Ectodermal cell (in vitro differentiated cells): ENCODE results near the gene TTC23.

Source experiments
- H3K27ac ChIP-seq: 2 replicates; pipeline ENCODE4 v1.7.0; 2013; ENCODE audit warnings: mild to moderate bottlenecking, low read depth, low read length; ENCODE audit not compliant: insufficient read depth, poor library complexity, severe bottlenecking
- H3K27me3 ChIP-seq: 2 replicates; pipeline ENCODE4 v1.7.0; 2013; ENCODE audit warnings: mild to moderate bottlenecking, low read length; ENCODE audit not compliant: insufficient read depth, control insufficient read depth, poor library complexity, severe bottlenecking
- H3K36me3 ChIP-seq: one replicate; pipeline ENCODE4 v1.7.0; 2013; ENCODE audit warnings: low read length; ENCODE audit not compliant: control insufficient read depth, insufficient read depth
- H3K4me1 ChIP-seq: one replicate; pipeline ENCODE4 v1.7.0; 2013; ENCODE audit warnings: low read length; ENCODE audit not compliant: control insufficient read depth, insufficient read depth
- H3K4me3 ChIP-seq: 2 replicates; pipeline ENCODE4 v1.7.0; 2013; ENCODE audit warnings: low read depth, low read length, control low read depth; ENCODE audit not compliant: insufficient read depth
- H3K9me3 ChIP-seq: 2 replicates; pipeline ENCODE4 v1.7.0; 2013; ENCODE audit warnings: mild to moderate bottlenecking, low read length, moderate library complexity; ENCODE audit not compliant: control insufficient read depth
- WGBS, 2 experiments: methylation state at CpG; one replicate each; pipeline ENCODE4 v1.1.7; 2013; ENCODE audit warnings: missing lambda C conversion rate in 2 of 2; 5-methylcytosine and 5-hydroxymethylcytosine counted together

TTC23 gene

GRCh38 chr15:99140590-99140989 lies 108.8 kb downstream of the TTC23 start:
- no peaks in the 10 kb centered on the region for H3K36me3 ChIP-seq
- H3K9me3 ChIP-seq, result no peaks in the 10 kb centered on the region
- no peaks in the 10 kb centered on the region for H3K27me3 ChIP-seq
- H3K4me1 ChIP-seq, result peaks cover 18% of the 10 kb centered on the region
- H3K27ac ChIP-seq, result no peak overlapping the region
- WGBS, 2 experiments, result 89 to 96% methylated on average over 3 to 4 of the region's 4 CpGs
- no peak overlapping the region for H3K4me3 ChIP-seq

- Histone ChIP-seq H3K9me3 (no peaks in the 10 kb centered on the region), H3K4me3 (no peak overlapping the region), H3K27ac (no peak overlapping the region), H3K27me3 (no peaks in the 10 kb centered on the region), H3K4me1 (peaks cover 15% of the 10 kb centered on the region), H3K36me3 (no peaks in the 10 kb centered on the region)
- WGBS, 2 experiments, result 84 to 88% methylated on average over 4 of the region's 4 CpGs
Measured at GRCh38 chr15:99139276-99139675, 110.1 kb downstream of the TTC23 start.

DNA sequence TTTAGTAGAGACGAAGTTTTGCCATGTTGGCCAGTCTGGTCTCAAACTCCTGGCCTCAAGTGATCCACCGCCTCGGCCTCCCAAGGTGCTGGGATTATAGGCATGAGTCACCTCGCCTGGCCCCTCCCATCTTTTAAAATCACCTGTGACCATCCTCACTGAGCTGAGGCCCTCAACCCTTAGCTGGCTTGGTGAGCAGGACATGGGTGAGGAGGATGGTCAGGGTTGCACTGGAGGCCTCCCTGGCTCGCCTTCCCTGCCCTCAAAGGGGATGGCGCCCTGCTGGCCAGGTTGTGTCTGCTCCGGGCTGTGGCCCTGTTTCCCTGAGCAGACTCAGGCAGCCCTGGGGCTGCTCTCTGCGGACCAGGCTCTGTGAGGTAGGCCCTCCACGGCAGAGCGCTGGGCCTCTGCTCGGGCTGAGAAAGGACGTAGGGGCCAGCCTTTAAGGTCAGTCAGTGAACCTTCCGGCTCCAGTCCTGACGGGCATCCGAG lies 110.8 kb downstream of the TTC23 start:
- H3K4me1 ChIP-seq, result peaks cover 8% of the 10 kb centered on the region
- no peaks in the 10 kb centered on the region for H3K9me3 ChIP-seq
- H3K27me3 ChIP-seq, result no peaks in the 10 kb centered on the region
- no peaks in the 10 kb centered on the region for H3K36me3 ChIP-seq
- H3K4me3 ChIP-seq, result no peak overlapping the region
- 88 to 91% methylated on average over 15 of the region's 15 CpGs for WGBS, 2 experiments
- H3K27ac ChIP-seq, result no peak overlapping the region

GRCh38 chr15:99137877-99138276 lies 111.5 kb downstream of the TTC23 start:
- no peaks in the 10 kb centered on the region for H3K27me3 ChIP-seq
- H3K36me3 ChIP-seq, result no peaks in the 10 kb centered on the region
- 96 to 97% methylated on average over 4 to 5 of the region's 5 CpGs for WGBS, 2 experiments
- H3K27ac ChIP-seq, result no peak overlapping the region
- no peaks in the 10 kb centered on the region for H3K9me3 ChIP-seq
- H3K4me3 ChIP-seq, result no peak overlapping the region
- H3K4me1 ChIP-seq, result peaks cover 3% of the 10 kb centered on the region

GRCh38 chr15:99137111-99137546 lies 112.3 kb downstream of the TTC23 start:
- no peaks in the 10 kb centered on the region for H3K4me1 ChIP-seq
- no peak overlapping the region for H3K4me3 ChIP-seq
- WGBS, 2 experiments, result 90 to 93% methylated on average over 13 of the region's 13 CpGs
- no peaks in the 10 kb centered on the region for H3K27me3 ChIP-seq
- H3K27ac ChIP-seq, result no peak overlapping the region
- no peaks in the 10 kb centered on the region for H3K36me3 ChIP-seq
- H3K9me3 ChIP-seq, result no peaks in the 10 kb centered on the region

DNA sequence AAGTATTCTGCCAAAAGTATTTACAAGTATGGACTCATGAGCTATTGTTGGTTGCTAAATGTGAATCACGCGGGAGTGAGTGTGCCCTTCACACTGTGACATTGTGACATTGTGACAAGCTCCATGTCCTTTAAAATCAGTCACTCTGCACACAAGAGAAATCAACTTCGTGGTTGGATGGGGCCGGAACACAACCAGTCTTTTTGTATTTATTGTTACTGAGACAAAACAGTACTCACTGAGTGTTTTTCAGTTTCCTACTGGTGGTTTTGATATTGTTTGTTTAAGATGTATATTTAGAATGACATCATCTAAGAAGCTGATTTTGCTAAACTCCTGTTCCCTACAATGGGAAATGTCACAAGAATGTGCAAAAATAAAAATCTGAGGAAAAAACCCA lies 114.2 kb downstream of the TTC23 start:
- H3K4me3 ChIP-seq, result no peak overlapping the region
- no peak overlapping the region for H3K27ac ChIP-seq
- H3K36me3 ChIP-seq, result no peaks in the 10 kb centered on the region
- no peaks in the 10 kb centered on the region for H3K9me3 ChIP-seq
- no peaks in the 10 kb centered on the region for H3K27me3 ChIP-seq
- WGBS, 2 experiments, result 91 to 94% methylated on average over 4 of the region's 4 CpGs
- no peaks in the 10 kb centered on the region for H3K4me1 ChIP-seq

DNA sequence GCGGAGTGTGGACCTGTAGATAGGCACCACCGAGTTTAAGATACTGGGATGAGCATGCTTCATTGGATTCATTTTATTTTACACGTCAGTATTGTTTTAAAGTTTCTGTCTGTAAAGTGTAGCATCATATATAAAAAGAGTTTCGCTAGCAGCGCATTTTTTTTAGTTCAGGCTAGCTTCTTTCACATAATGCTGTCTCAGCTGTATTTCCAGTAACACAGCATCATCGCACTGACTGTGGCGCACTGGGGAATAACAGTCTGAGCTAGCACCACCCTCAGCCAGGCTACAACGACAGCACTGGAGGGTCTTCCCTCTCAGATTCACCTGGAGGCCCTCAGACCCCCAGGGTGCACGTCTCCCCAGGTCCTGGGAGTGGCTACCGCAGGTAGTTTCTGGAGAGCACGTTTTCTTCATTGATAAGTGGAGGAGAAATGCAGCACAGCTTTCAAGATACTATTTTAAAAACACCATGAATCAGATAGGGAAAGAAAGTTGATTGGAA lies 115.0 kb downstream of the TTC23 start:
- Histone ChIP-seq H3K27me3 (no peaks in the 10 kb centered on the region), H3K36me3 (no peaks in the 10 kb centered on the region), H3K4me3 (no peak overlapping the region), H3K9me3 (no peaks in the 10 kb centered on the region), H3K27ac (no peak overlapping the region), H3K4me1 (no peaks in the 10 kb centered on the region)
- 83 to 86% methylated on average over 10 to 11 of the region's 11 CpGs for WGBS, 2 experiments

DNA sequence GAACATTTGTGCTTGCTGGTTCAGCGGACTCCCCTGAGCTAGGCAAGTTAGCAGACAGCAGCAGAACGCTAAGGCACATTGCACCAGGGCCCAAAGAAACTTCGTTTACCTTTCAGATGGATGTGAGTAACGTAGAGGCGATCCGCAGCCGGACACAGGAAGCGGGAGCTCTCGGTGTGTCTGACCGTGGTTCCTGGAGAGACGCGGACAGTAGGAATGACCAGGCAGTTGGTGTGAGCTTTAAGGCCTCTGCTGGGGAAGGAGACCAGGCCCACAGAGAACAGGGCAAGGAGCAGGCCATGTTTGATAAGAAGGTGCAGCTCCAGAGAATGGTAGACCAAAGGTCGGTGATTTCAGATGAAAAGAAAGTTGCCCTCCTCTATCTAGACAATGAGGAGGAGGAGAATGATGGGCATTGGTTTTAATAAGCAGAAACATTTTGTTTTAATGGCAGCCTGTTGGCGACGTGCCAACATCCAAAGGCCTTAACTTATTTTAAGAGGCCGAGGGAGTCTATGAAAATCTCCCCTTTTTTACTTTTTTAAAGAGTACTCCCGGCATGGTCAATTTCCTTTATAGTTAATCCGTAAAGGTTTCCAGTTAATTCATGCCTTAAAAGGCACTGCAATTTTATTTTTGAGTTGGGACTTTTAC lies 116.6 kb downstream of the TTC23 start:
- Histone ChIP-seq H3K4me3 (no peak overlapping the region), H3K4me1 (no peaks in the 10 kb centered on the region), H3K27ac (no peak overlapping the region), H3K9me3 (no peaks in the 10 kb centered on the region), H3K36me3 (no peaks in the 10 kb centered on the region), H3K27me3 (no peaks in the 10 kb centered on the region)
- 95 to 96% methylated on average over 18 of the region's 18 CpGs for WGBS, 2 experiments

- Histone ChIP-seq H3K27ac (no peak overlapping the region), H3K9me3 (no peaks in the 10 kb centered on the region), H3K4me1 (no peaks in the 10 kb centered on the region), H3K36me3 (no peaks in the 10 kb centered on the region), H3K27me3 (no peaks in the 10 kb centered on the region), H3K4me3 (no peak overlapping the region)
- WGBS, 2 experiments, result 93 to 96% methylated on average over 4 of the region's 4 CpGs
Measured at GRCh38 chr15:99132122-99132521, 117.3 kb downstream of the TTC23 start.

- Histone ChIP-seq H3K36me3 (no peaks in the 10 kb centered on the region), H3K27me3 (no peaks in the 10 kb centered on the region), H3K4me1 (no peaks in the 10 kb centered on the region), H3K9me3 (no peaks in the 10 kb centered on the region), H3K27ac (no peak overlapping the region), H3K4me3 (no peak overlapping the region)
- 95 to 96% methylated on average over 25 of the region's 25 CpGs for WGBS, 2 experiments
Measured at GRCh38 chr15:99131441-99132023, 117.8 kb downstream of the TTC23 start.
